Activated CD4-positive, alpha-beta T cell treated with anti-CD3 and anti-CD28 coated beads for 4 hours (primary cell): ENCODE measurements around the gene FZD7.

Experiments used
- DNase-seq, 2 donors: peaks; one replicate each; pipeline ENCODE4 v3.0.0-alpha.2; 2020

The FZD7 gene

GRCh38 chr2:202014759-202015211 is 18.9 kb upstream of the FZD7 start:
- DNase-seq = no peak

GRCh38 chr2:202015471-202015870 is 18.2 kb upstream of the FZD7 start:
- no peak for DNase-seq

- no peak for DNase-seq
Measured at GRCh38 chr2:202016579-202017227, 17.0 kb upstream of the FZD7 start.

- DNase-seq = no peak
Measured at GRCh38 chr2:202017940-202018339, 15.7 kb upstream of the FZD7 start.

GRCh38 chr2:202018950-202019349 is 14.7 kb upstream of the FZD7 start:
- DNase-seq = no peak

- no peak for DNase-seq
Measured at GRCh38 chr2:202019689-202020450, 13.8 kb upstream of the FZD7 start.

GRCh38 chr2:202022755-202023154 is 10.9 kb upstream of the FZD7 start:
- no peak for DNase-seq

GRCh38 chr2:202023198-202023903 is 10.3 kb upstream of the FZD7 start:
- no peak for DNase-seq

- no peak for DNase-seq
Measured at GRCh38 chr2:202023904-202024266, 9.8 kb upstream of the FZD7 start.

- DNase-seq = no peak
Measured at GRCh38 chr2:202024871-202025270, 8.8 kb upstream of the FZD7 start.

GRCh38 chr2:202025816-202026215 is 7.8 kb upstream of the FZD7 start:
- DNase-seq = no peak

GRCh38 chr2:202026507-202026906 is 7.1 kb upstream of the FZD7 start:
- DNase-seq = no peak

GRCh38 chr2:202030691-202031090 is 3.0 kb upstream of the FZD7 start:
- DNase-seq = no peak

GRCh38 chr2:202031246-202031951 is 2.3 kb upstream of the FZD7 start:
- DNase-seq = no peak

- peak; percentile 23 to 30 for DNase-seq
Measured at GRCh38 chr2:202032846-202033316, 774 bp upstream of the FZD7 start.

- DNase-seq = peak; percentile 6 to 24
Measured at GRCh38 chr2:202034249-202035088, 814 bp downstream of the FZD7 start.

- DNase-seq = peak; percentile 14 to 20
Measured at GRCh38 chr2:202035089-202035940, 1.7 kb downstream of the FZD7 start.

- no peak for DNase-seq
Measured at GRCh38 chr2:202035941-202036372, 2.3 kb downstream of the FZD7 start.

- no peak for DNase-seq
Measured at GRCh38 chr2:202036601-202037037, 3.0 kb downstream of the FZD7 start.

- no peak for DNase-seq
Measured at GRCh38 chr2:202037086-202037485, 3.4 kb downstream of the FZD7 start.
